Adrenal gland (tissue), 19 donors: ENCODE measurements around the gene KBTBD6. TPM values are rescaled to one million over a fixed set of nuclear protein-coding genes. Genes with fewer than 3 reads are reported as not detected.
A peak's percentile ranks its signal among the peaks of the same experiment; 100 is the strongest.

ENCODE experiments used
- DNase-seq, 7 donors: peaks; one replicate each; pipeline ENCODE4 v3.0.0-alpha.2; 2019 to 2020
- H3K27ac ChIP-seq, 5 donors: fragments of 200-600 bp; sonication (generic) in 4 of 5; 1 replicate in 3 of 5; 2 replicates in 2 of 5; pipeline versions ENCODE4 v1.5.1 to v1.8.0; 2016 to 2020; ENCODE audit warnings: mild to moderate bottlenecking in 1 of 5
- H3K27me3 ChIP-seq: fragments of 200-600 bp; 2 replicates; pipeline ENCODE4 v1.8.0; 2021
- H3K36me3 ChIP-seq, 2 donors: fragments of 200-600 bp; replicated peaks in 1 of 2; 1 replicate in 1 of 2; 2 replicates in 1 of 2; pipeline versions ENCODE4 v1.5.1 to v1.8.0; 2018 to 2022
- H3K4me1 ChIP-seq, 2 donors: fragments of 200-600 bp; replicated peaks in 1 of 2; 1 replicate in 1 of 2; 2 replicates in 1 of 2; pipeline versions ENCODE4 v1.5.1 to v1.8.0; 2018 to 2021
- H3K4me3 ChIP-seq, 4 donors: fragments of 200-600 bp; sonication (generic) in 3 of 4; one replicate each; pipeline ENCODE4 v1.5.1; 2016 to 2018
- H3K9me3 ChIP-seq, 3 donors: fragments of 200-600 bp; sonication (generic) in 1 of 3; replicated peaks in 1 of 3; 1 replicate in 2 of 3; 2 replicates in 1 of 3; pipeline versions ENCODE4 v1.5.1 to v1.8.0; 2016 to 2021
- POLR2A ChIP-seq, 2 donors: fragments of 450-650 bp; IDR thresholded peaks; one replicate each; pipeline ENCODE4 v1.6.1; 2017; ENCODE audit warnings: antibody characterized with exemption in 2 of 2, mild to moderate bottlenecking in 2 of 2, moderate library complexity in 1 of 2
- WGBS, 4 donors: extraction: QIAGEN DNeasy Blood & Tissue Kit in 2 of 4; methylation state at CpG; one replicate each; pipeline versions ENCODE4 v1.1.5 to v1.1.7; 2013 to 2017; 5-methylcytosine and 5-hydroxymethylcytosine counted together
- intact Hi-C, 2 donors: fragments of 100-400 bp; cut with DNase I; formaldehyde crosslinking; loops; one replicate each; pipeline versions ENCODE4 v1.14.1 to v1.15.0; 2022 to 2023
- long read RNA-seq, 10 donors: library from polyadenylated mRNA in 3 of 10; unstranded in 2 of 10; stranded (forward) in 1 of 10; transcript quantifications; one replicate each; pipeline ENCODE4 v2.0.0 and lab custom pipeline, GENCODE V29; 2021 to 2026
- polyA plus RNA-seq, 3 donors: library from polyadenylated mRNA; stranded (reverse); fragments of 200-250 nt in 2 of 3; fragments of 350-450 nt in 1 of 3; fragmentation: Illumina TruSeq in 1 of 3; extraction: RNeasy Lipid Tissue Mini Kit (QIAGEN cat#74804) in 1 of 3; gene quantifications; one replicate each; pipeline ENCODE4 v1.2.3, GENCODE V29; 2013 to 2014
- total RNA-seq, 9 donors: library from RNA; depleted of rRNA in 4 of 9; stranded (reverse); fragments of >200 nt in 4 of 9; fragments of 120-200 nt in 1 of 9; fragmentation: NEBNext Ultra II Directional in 1 of 9; extraction: Animal tissue kit (Norgen Biotek cat#: 25700) in 1 of 9; gene quantifications; one replicate each; pipeline versions ENCODE4 v1.1.0 to v1.2.4, GENCODE V29; 2013 to 2023
- TF ChIP-seq, protein P1 (sequence below), 6 experiments: fragments of 450-650 bp in 4 of 6; fragments of 200-600 bp in 2 of 6; sonication (generic) in 1 of 6; IDR thresholded peaks; 1 replicate in 5 of 6; 2 replicates in 1 of 6; pipeline versions ENCODE4 v1.5.1 to v1.8.0; 2016 to 2021; ENCODE audit warnings: antibody characterized with exemption in 6 of 6, mild to moderate bottlenecking in 2 of 6, moderate library complexity in 1 of 6
- donor health status: healthy with polysubstance abuse.
- donor health status: Bipolar disorder and iron deficiency.
- donor health status: DM: yes; HTN: yes; CAD: no.
- donor health status: DM: no; HTN: no; CAD: no.
- donor health status: DM: no; HTN: no; CAD: no.
- donor health status: DM: yes; HTN: yes; CAD: no.

The KBTBD6 gene, protein sequence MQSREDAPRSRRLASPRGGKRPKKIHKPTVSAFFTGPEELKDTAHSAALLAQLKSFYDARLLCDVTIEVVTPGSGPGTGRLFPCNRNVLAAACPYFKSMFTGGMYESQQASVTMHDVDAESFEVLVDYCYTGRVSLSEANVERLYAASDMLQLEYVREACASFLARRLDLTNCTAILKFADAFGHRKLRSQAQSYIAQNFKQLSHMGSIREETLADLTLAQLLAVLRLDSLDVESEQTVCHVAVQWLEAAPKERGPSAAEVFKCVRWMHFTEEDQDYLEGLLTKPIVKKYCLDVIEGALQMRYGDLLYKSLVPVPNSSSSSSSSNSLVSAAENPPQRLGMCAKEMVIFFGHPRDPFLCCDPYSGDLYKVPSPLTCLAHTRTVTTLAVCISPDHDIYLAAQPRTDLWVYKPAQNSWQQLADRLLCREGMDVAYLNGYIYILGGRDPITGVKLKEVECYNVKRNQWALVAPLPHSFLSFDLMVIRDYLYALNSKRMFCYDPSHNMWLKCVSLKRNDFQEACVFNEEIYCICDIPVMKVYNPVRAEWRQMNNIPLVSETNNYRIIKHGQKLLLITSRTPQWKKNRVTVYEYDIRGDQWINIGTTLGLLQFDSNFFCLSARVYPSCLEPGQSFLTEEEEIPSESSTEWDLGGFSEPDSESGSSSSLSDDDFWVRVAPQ
- total RNA-seq: 10 to 100 TPM in 7 of 9 donors, 1 to 10 TPM in 2; 8.8 to 15.9 (median 13.0) TPM
- polyA plus RNA-seq: 10 to 100 TPM in 1 of 3 donors, 1 to 10 TPM in 2; 3.2 to 13.1 (median 4.7) TPM
- long read RNA-seq, donor 1, full-length matches to known transcripts: 12 of 12 reads
- long read RNA-seq, donor 1, partial matches to known transcripts: 0 of 12 reads
- long read RNA-seq, donor 1, other reads (novel, unspliced or antisense): 0 of 12 reads
- long read RNA-seq, donor 2, full-length matches to known transcripts: 13 of 13 reads
- long read RNA-seq, donor 2, partial matches to known transcripts: 0 of 13 reads
- long read RNA-seq, donor 2, other reads (novel, unspliced or antisense): 0 of 13 reads
- long read RNA-seq, donor 3, full-length matches to known transcripts: 8 of 8 reads
- long read RNA-seq, donor 3, partial matches to known transcripts: 0 of 8 reads
- long read RNA-seq, donor 3, other reads (novel, unspliced or antisense): 0 of 8 reads
- long read RNA-seq, donor 4, full-length matches to known transcripts: 5 of 5 reads
- long read RNA-seq, donor 4, partial matches to known transcripts: 0 of 5 reads
- long read RNA-seq, donor 4, other reads (novel, unspliced or antisense): 0 of 5 reads
- long read RNA-seq, donor 5, full-length matches to known transcripts: 31 of 31 reads
- long read RNA-seq, donor 5, partial matches to known transcripts: 0 of 31 reads
- long read RNA-seq, donor 5, other reads (novel, unspliced or antisense): 0 of 31 reads
- long read RNA-seq, donor 6, full-length matches to known transcripts: 6 of 6 reads
- long read RNA-seq, donor 6, partial matches to known transcripts: 0 of 6 reads
- long read RNA-seq, donor 6, other reads (novel, unspliced or antisense): 0 of 6 reads
- long read RNA-seq, donor 7, full-length matches to known transcripts: 11 of 11 reads
- long read RNA-seq, donor 7, partial matches to known transcripts: 0 of 11 reads
- long read RNA-seq, donor 7, other reads (novel, unspliced or antisense): 0 of 11 reads
- long read RNA-seq, donor 8, full-length matches to known transcripts: 14 of 14 reads
- long read RNA-seq, donor 8, partial matches to known transcripts: 0 of 14 reads
- long read RNA-seq, donor 8, other reads (novel, unspliced or antisense): 0 of 14 reads
- long read RNA-seq, donor 9, full-length matches to known transcripts: 15 of 15 reads
- long read RNA-seq, donor 9, partial matches to known transcripts: 0 of 15 reads
- long read RNA-seq, donor 9, other reads (novel, unspliced or antisense): 0 of 15 reads
- long read RNA-seq, donor 10, full-length matches to known transcripts: 8 of 8 reads
- long read RNA-seq, donor 10, partial matches to known transcripts: 0 of 8 reads
- long read RNA-seq, donor 10, other reads (novel, unspliced or antisense): 0 of 8 reads

DNA sequence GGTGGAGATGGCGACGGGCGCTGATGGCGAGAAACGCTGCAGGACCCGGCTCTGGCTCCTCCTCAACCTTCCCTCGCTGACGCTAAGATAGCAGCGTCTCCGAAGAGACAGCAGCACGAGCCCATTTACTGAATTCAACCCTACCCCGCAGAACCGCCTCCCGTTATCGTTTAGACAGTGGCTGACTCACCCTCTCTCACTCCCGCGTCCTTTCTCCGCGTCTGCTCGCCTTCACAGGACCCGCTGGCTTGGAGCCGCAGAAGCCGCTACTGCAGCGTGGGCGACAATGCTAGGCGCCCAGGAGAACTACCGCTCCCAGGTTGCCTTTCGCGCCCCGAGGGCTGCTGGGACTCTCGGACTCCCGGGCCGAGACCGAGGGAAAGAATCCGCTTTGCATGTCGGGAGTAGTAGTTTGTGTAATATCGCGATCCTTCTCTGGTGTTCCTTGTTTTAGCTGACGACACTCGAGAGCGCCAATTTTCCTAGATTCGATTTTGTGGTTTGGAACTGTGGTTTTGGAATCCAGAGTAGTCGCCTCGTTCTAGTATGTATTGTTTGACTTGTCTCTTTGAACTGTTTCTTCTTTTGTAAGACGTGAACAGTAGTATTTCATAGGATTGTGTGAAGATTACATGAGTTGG lies at the start of gene KBTBD6:
KBTBD6 (minus strand) TSS at position 291 of the 641 bp plus-strand sequence. CDS start 291 bp downstream, outside the sequence.
- peak within 1 kb of the TSS in 3 of 4 donors; percentile 50 to 82 (median 73) for H3K4me3 ChIP-seq
- intact Hi-C loops: loop anchor here in 1 of 2 donors (10.0 kb wide), 1 partner anchor 62 kb away; the partner anchor contains the start of gene KBTBD7
- TF ChIP-seq, protein P1, sequence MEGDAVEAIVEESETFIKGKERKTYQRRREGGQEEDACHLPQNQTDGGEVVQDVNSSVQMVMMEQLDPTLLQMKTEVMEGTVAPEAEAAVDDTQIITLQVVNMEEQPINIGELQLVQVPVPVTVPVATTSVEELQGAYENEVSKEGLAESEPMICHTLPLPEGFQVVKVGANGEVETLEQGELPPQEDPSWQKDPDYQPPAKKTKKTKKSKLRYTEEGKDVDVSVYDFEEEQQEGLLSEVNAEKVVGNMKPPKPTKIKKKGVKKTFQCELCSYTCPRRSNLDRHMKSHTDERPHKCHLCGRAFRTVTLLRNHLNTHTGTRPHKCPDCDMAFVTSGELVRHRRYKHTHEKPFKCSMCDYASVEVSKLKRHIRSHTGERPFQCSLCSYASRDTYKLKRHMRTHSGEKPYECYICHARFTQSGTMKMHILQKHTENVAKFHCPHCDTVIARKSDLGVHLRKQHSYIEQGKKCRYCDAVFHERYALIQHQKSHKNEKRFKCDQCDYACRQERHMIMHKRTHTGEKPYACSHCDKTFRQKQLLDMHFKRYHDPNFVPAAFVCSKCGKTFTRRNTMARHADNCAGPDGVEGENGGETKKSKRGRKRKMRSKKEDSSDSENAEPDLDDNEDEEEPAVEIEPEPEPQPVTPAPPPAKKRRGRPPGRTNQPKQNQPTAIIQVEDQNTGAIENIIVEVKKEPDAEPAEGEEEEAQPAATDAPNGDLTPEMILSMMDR (IDR thresholded peaks at IDR 0.05): no peak
- peak; percentile 35 to 84 for TF ChIP-seq POLR2A (IDR thresholded peaks at IDR 0.05)
- peak; percentile 96 to 98 (median 98) for DNase-seq
- no peaks in the 10 kb centered on the region for H3K9me3 ChIP-seq
- WGBS, 4 donors: 0 to 2% (median 0%) methylated on average over 28 to 45 of the region's 45 CpGs
- peaks cover 21 to 36% of the 10 kb centered on the region in 2 donors for H3K4me1 ChIP-seq
- H3K27ac ChIP-seq: peak within 1 kb of the TSS; percentile 45 to 92 (median 74)
- no peaks in the 10 kb centered on the region for H3K36me3 ChIP-seq
- H3K27me3 ChIP-seq: no peaks in the 10 kb centered on the region

DNA sequence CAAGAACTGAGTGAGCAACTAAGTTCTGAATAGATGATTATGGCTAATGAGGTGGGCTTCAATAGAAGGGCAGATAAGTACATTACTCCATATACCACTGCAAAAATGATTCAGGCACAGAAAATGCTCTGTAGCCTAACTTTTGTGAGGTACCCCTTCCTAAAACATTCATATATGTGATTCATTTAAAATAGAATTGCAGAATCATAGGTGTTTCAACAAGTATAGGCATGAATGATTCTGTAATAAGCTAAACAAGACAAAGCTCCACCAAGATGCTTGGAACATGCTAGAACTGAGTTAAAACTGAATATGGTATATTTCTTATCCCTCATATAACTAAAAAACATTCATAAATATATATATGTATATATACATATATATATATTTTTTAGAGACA lies 49.6 kb upstream of the KBTBD6 start:
- no peak for DNase-seq
- Histone ChIP-seq H3K36me3 (no peaks in the 10 kb centered on the region), H3K4me3 (no peak overlapping the region), H3K9me3 (no peaks in the 10 kb centered on the region), H3K27me3 (no peaks in the 10 kb centered on the region), H3K27ac (no peak overlapping the region), H3K4me1 (no peaks in the 10 kb centered on the region)
- intact Hi-C loops: no loop called here
- TF ChIP-seq, protein P1 (IDR thresholded peaks at IDR 0.05): no peak
- no peak for TF ChIP-seq POLR2A (IDR thresholded peaks at IDR 0.05)

DNA sequence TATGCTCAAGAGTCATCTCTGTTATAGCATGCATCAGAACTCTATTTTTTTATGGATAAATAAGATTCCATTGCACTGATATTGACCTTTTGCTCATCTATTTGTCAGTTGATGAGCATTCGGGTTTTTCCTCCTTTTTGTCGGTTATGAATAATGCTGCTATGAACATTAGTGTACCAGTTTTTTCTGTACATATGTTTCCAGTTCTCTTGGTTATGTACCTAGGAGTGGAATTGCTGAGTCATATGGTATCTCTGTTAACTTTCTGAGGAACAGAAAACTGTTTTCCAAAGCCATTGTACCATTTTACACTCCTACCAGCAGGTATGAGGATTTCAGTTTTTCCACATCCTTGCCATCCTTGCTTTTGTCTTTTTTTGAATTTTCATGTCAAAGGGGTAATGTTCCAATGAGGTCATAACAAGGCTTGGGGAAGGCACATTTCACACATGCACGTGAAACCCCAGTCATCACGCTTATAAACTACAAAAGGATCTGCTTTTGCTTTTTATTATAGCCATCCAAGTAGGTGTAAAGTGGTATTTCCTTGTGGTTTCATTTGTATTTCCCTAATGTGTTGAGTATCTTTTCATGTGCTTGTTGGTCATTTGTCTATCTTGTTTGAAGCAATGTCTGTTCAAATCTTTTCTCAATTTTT lies 47.1 kb upstream of the KBTBD6 start:
- 85 to 88% (median 87%) methylated on average over 4 of the region's 4 CpGs for WGBS, 4 donors
- TF ChIP-seq POLR2A (IDR thresholded peaks at IDR 0.05): no peak
- TF ChIP-seq, protein P1 (IDR thresholded peaks at IDR 0.05): no peak
- no peaks in the 10 kb centered on the region for H3K36me3 ChIP-seq
- intact Hi-C loops: no loop called here
- DNase-seq: no peak
- H3K27me3 ChIP-seq: no peaks in the 10 kb centered on the region
- H3K4me3 ChIP-seq: no peak overlapping the region
- H3K27ac ChIP-seq: no peak overlapping the region
- no peaks in the 10 kb centered on the region for H3K9me3 ChIP-seq
- H3K4me1 ChIP-seq: no peaks in the 10 kb centered on the region
